HG02763 (cell line): ENCODE data around the gene PLCB1.

Experiments used
- ATAC-seq: cut with Tn5 transposase; IDR thresholded peaks from one replicate; pipeline ENCODE4 v1.9.1; 2021; ENCODE audit warnings: mild to moderate bottlenecking, moderate library complexity; ENCODE audit not compliant: unreplicated experiment

Gene PLCB1

GRCh38 chr20:8903655-8904605, 771.9 kb downstream of the PLCB1 start:
- no peak for ATAC-seq

- ATAC-seq = no peak
Measured at GRCh38 chr20:8909596-8909995, 777.5 kb downstream of the PLCB1 start.

GRCh38 chr20:8912096-8912495, 780.0 kb downstream of the PLCB1 start:
- no peak for ATAC-seq

- no peak for ATAC-seq
Measured at GRCh38 chr20:8912731-8913130, 780.7 kb downstream of the PLCB1 start.

GRCh38 chr20:8913456-8913855, 781.4 kb downstream of the PLCB1 start:
- ATAC-seq = no peak

- no peak for ATAC-seq
Measured at GRCh38 chr20:8914421-8914820, 782.4 kb downstream of the PLCB1 start.

- ATAC-seq = no peak
Measured at GRCh38 chr20:8917084-8917483, 785.0 kb downstream of the PLCB1 start.

- ATAC-seq = no peak
Measured at GRCh38 chr20:8918145-8918544, 786.1 kb downstream of the PLCB1 start.

GRCh38 chr20:8924539-8924938, 792.5 kb downstream of the PLCB1 start:
- no peak for ATAC-seq

- no peak for ATAC-seq
Measured at GRCh38 chr20:8930726-8931125, 798.7 kb downstream of the PLCB1 start.

GRCh38 chr20:8932192-8933165, 800.4 kb downstream of the PLCB1 start:
- ATAC-seq = no peak

- ATAC-seq = no peak
Measured at GRCh38 chr20:8933381-8933807, 801.3 kb downstream of the PLCB1 start.

- no peak for ATAC-seq
Measured at GRCh38 chr20:8934362-8934761, 802.3 kb downstream of the PLCB1 start.
